ENCODE results near the gene GGTLC2.

GGTLC2 gene

DNA sequence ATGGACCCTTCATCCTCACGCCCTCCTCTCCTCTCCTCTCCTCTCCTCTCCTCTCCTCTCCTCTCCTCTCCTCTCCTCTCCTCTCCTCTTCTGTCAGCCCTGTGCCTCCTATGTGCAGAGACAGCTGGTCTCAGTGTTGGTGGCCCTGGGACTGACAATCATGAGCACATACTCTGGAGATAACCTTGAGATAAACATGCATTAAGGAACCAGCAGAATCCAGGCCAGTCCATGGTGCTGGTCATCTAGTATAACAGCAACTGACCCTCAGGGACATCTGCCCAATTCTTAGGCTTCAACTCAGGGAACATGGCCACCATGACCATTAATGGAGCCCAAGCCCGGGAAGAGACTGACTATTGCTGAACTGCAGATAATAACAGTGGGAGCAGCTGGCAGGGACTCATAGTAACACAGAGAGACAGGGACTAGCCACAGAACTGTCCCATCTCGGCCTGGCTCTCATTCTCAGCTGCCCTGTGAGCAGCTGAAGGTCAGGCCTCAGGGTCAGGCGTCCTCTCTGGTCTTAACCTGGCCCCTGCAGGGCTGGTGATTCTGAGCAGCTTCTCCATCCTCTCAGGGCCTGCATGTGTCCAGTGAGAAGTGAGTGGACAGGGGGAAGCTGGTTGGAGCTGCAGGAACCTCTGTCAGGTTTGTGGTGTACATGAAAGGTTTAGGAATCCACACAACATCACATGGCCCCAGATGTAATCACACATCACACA is 45.4 kb downstream of the GGTLC2 start:
- Mint-ChIP-seq H3K4me3 (no peak overlapping the region), H3K4me1 (ENCODE audit: low read depth) (peaks cover 24% of the 10 kb centered on the region), H3K36me3 (ENCODE audit: low read depth) (no peaks in the 10 kb centered on the region), H3K27me3 (no peaks in the 10 kb centered on the region), H3K27ac (no peak overlapping the region), H3K9me3 (no peaks in the 10 kb centered on the region)

DNA sequence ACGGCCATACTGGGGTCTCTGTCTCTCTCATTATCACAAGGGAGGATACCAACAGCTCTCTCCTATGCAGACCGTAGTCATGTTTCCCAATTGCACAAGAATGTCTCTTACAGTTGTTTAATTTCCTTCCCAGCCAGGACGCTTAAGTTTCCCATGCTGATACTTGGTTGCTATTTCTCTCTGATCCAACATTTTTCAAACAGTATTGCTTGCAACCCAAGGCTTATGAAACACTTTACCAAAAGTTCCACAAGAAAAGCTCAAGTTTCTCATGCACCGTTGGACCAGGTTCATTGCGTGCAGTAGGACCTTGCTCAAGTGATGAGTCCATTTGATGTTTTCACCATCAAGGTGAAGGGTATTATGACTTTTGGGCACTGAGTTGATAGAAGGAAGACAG is 46.6 kb downstream of the GGTLC2 start:
- Mint-ChIP-seq H3K27ac (no peak overlapping the region), H3K27me3 (no peaks in the 10 kb centered on the region), H3K36me3 (ENCODE audit: low read depth) (no peaks in the 10 kb centered on the region), H3K4me3 (no peak overlapping the region), H3K4me1 (ENCODE audit: low read depth) (peaks cover 22% of the 10 kb centered on the region), H3K9me3 (no peaks in the 10 kb centered on the region)

DNA sequence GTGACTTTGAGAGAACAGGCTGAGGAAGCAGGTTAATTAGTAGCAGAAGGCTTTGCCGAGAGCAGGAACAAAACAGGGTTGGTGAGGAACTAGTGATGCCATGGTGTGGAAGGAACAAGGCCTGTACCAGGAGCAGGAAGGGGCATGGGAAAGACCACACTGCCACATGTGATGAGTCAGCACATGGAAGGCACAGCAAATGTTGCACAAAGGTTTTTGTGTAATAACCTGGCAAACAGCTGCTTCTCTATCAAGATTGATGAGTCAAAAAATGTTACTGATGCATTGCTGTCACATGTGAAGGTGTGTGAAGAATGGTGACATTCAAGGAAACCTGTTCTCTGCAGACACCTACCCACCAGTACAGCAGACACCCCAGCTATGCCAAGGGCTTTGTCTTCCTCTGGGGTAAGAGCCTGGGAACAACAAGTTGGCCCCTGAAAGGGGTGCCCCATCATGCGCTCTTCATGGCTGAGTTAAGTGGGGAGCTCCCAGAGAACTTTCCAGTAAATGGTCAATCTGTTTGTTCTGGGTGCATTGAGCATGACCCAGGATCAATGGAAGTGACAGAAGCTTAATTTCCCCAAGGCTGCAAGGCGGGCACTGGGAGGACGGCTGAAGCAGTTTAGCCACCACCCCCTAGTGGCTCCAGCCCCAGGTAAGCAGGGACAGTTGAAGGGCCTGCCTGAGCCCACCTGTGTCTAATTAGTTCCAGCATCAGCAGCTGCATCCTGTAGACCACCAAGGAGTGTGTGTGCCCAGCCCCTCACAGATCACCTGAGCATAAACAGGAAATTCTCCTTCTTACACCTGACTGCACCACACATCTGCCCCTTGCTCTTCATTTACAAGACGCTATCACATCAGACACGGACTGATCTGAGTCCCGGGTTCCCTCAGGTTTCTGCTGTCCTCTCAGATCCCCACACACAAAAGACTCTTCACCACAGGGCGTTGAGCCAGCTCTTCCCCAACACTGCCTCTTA is 47.6 kb downstream of the GGTLC2 start:
- H3K36me3 Mint-ChIP-seq (ENCODE audit: low read depth) = no peaks in the 10 kb centered on the region
- H3K4me3 Mint-ChIP-seq = no peak overlapping the region
- H3K27me3 Mint-ChIP-seq = no peaks in the 10 kb centered on the region
- H3K9me3 Mint-ChIP-seq = no peaks in the 10 kb centered on the region
- peaks cover 13% of the 10 kb centered on the region for H3K4me1 Mint-ChIP-seq (ENCODE audit: low read depth)
- H3K27ac Mint-ChIP-seq = no peak overlapping the region

DNA sequence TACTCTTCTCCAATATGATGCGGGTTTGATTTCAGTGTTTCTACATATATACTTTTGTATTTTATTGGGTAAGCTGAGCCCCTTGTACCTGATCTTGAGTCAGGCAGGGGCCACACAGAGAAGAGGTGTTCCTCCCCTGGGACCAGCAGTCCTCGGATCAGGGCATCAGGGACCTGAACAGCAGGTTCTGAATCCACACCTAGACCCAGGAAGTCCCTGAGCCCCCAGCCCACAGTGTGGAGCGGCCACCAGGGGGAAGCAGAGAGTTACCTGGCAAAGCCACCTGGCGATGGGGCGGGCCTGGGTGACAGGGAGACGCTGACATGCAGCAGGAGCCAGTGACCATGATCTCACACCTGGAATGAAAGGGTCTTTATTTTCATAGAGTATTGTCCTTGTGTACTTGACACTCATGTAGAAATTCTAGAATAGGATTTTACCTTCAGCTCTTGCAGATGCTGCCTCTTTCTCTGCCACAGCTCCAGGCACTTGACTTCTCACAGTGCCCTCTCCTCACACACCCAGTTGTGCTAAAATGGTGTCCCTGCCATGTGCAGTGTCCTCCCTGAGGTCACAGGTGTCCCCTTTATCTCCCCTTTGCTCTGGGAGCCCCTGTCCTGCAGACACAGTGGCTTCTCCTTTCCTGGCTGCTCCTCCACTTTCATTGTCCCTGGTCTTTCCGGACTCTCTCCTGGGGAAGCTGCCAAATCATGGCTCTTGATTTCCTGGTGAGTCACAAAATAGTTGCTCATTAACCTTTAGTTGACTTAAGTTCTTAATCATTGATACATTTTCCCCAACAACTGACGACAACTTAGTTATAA is 48.5 kb downstream of the GGTLC2 start:
- no peak overlapping the region for H3K27ac Mint-ChIP-seq
- no peak overlapping the region for H3K4me3 Mint-ChIP-seq
- no peaks in the 10 kb centered on the region for H3K36me3 Mint-ChIP-seq (ENCODE audit: low read depth)
- H3K9me3 Mint-ChIP-seq = no peaks in the 10 kb centered on the region
- H3K4me1 Mint-ChIP-seq (ENCODE audit: low read depth) = peaks cover 7% of the 10 kb centered on the region
- H3K27me3 Mint-ChIP-seq = no peaks in the 10 kb centered on the region

DNA sequence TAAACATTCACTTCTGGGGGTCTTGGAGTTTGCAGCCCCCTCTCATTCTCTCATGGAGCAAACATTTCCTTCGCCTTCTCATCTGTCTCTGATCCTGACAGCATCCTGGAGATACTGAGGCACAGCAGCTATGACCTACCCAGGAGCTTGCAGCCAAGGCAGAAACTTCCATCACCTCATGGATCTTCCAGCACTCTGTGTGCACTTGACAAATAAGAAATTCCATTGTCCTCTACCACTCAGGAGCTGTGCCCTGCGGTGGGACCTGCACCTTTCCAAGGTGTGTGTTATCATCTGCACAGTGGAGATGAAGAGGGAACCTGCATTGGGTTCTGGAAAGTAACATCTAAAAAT is 49.1 kb downstream of the GGTLC2 start:
- Mint-ChIP-seq H3K9me3 (no peaks in the 10 kb centered on the region), H3K4me1 (ENCODE audit: low read depth) (peaks cover 9% of the 10 kb centered on the region), H3K27ac (no peak overlapping the region), H3K4me3 (no peak overlapping the region), H3K36me3 (ENCODE audit: low read depth) (no peaks in the 10 kb centered on the region), H3K27me3 (no peaks in the 10 kb centered on the region)

DNA sequence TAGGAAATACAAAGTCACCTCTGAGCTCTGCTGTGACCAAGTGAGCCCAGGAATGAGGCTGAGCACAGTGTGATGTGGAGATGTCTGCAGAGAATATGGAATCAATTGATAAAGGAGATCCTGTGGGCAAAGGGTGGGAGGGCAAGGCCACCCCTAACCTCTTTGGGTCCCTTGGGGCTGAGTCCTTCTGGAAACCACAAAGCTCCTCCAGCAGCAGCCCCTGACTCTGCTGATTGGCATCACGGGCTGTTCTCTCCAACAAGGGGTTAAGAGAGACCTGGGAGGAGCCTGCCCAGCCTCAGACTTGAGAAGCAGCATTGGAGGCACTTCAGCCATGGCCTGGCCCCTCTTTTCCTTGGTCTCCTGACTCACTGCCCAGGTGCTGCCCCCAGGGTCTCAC is 49.7 kb downstream of the GGTLC2 start:
- H3K9me3 Mint-ChIP-seq = no peaks in the 10 kb centered on the region
- no peaks in the 10 kb centered on the region for H3K27me3 Mint-ChIP-seq
- no peak overlapping the region for H3K27ac Mint-ChIP-seq
- no peaks in the 10 kb centered on the region for H3K36me3 Mint-ChIP-seq (ENCODE audit: low read depth)
- H3K4me1 Mint-ChIP-seq (ENCODE audit: low read depth) = peaks cover 10% of the 10 kb centered on the region
- H3K4me3 Mint-ChIP-seq = no peak overlapping the region

DNA sequence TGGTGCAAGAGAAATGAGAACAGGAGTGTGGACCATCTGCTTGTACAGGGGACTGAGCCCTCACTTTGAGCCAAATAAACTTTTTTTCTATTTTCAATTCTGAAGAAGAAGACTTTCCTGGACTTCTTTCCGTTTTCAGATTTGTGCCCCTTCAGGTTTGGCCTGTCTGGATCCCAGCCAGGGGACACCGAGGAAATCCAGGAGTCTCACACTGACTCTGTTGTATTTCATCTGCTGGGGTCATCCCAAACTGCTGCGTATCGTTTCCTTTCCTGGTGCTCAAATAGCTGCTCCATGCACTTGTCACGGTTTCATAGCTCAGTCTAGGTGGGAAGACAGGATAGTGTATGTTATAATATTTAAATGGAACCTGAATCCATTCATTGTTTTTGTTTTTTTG is 51.7 kb downstream of the GGTLC2 start:
- Mint-ChIP-seq H3K9me3 (no peaks in the 10 kb centered on the region), H3K4me3 (no peak overlapping the region), H3K27me3 (no peaks in the 10 kb centered on the region), H3K36me3 (ENCODE audit: low read depth) (no peaks in the 10 kb centered on the region), H3K4me1 (ENCODE audit: low read depth) (peaks cover 10% of the 10 kb centered on the region), H3K27ac (no peak overlapping the region)

Measured in stimulated activated naive CD8-positive, alpha-beta T cell treated with anti-CD3 and anti-CD28 coated beads, Interleukin-15, Interleukin-2, amounts not matched to agents 100 ng/mL and 50 ng/mL, for 24 hours (primary cell).